Measurements from ENCODE around the gene PIK3C2G.

Gene PIK3C2G

GRCh38 chr12:18280728-18281127, 19.4 kb downstream of the PIK3C2G start:
- no peak for DNase-seq (ENCODE audit: low read depth)

- DNase-seq (ENCODE audit: low read depth), result no peak
Measured at GRCh38 chr12:18281941-18282340, 20.6 kb downstream of the PIK3C2G start.

- no peak for DNase-seq (ENCODE audit: low read depth)
Measured at GRCh38 chr12:18283831-18284230, 22.5 kb downstream of the PIK3C2G start.

GRCh38 chr12:18284386-18284785, 23.1 kb downstream of the PIK3C2G start:
- no peak for DNase-seq (ENCODE audit: low read depth)

GRCh38 chr12:18285161-18285560, 23.8 kb downstream of the PIK3C2G start:
- DNase-seq (ENCODE audit: low read depth), result no peak

GRCh38 chr12:18290386-18290785, 29.1 kb downstream of the PIK3C2G start:
- no peak for DNase-seq (ENCODE audit: low read depth)

- no peak for DNase-seq (ENCODE audit: low read depth)
Measured at GRCh38 chr12:18294889-18295288, 33.6 kb downstream of the PIK3C2G start.

GRCh38 chr12:18296201-18296908, 35.0 kb downstream of the PIK3C2G start:
- no peak for DNase-seq (ENCODE audit: low read depth)

- DNase-seq (ENCODE audit: low read depth), result no peak
Measured at GRCh38 chr12:18296909-18297280, 35.6 kb downstream of the PIK3C2G start.

GRCh38 chr12:18297902-18298301, 36.6 kb downstream of the PIK3C2G start:
- no peak for DNase-seq (ENCODE audit: low read depth)

GRCh38 chr12:18302809-18303430, 41.6 kb downstream of the PIK3C2G start:
- DNase-seq (ENCODE audit: low read depth), result no peak

GRCh38 chr12:18304609-18305008, 43.3 kb downstream of the PIK3C2G start:
- no peak for DNase-seq (ENCODE audit: low read depth)

GRCh38 chr12:18306311-18306710, 45.0 kb downstream of the PIK3C2G start:
- no peak for DNase-seq (ENCODE audit: low read depth)

GRCh38 chr12:18313306-18313705, 52.0 kb downstream of the PIK3C2G start:
- no peak for DNase-seq (ENCODE audit: low read depth)

GRCh38 chr12:18320036-18320617, 58.8 kb downstream of the PIK3C2G start:
- no peak for DNase-seq (ENCODE audit: low read depth)

- DNase-seq (ENCODE audit: low read depth), result no peak
Measured at GRCh38 chr12:18320976-18321375, 59.7 kb downstream of the PIK3C2G start.

GRCh38 chr12:18323159-18323558, 61.8 kb downstream of the PIK3C2G start:
- no peak for DNase-seq (ENCODE audit: low read depth)

- DNase-seq (ENCODE audit: low read depth), result no peak
Measured at GRCh38 chr12:18327036-18327435, 65.7 kb downstream of the PIK3C2G start.

GRCh38 chr12:18332173-18332572, 70.9 kb downstream of the PIK3C2G start:
- no peak for DNase-seq (ENCODE audit: low read depth)

GRCh38 chr12:18339633-18340032, 78.3 kb downstream of the PIK3C2G start:
- DNase-seq (ENCODE audit: low read depth), result no peak

GRCh38 chr12:18340186-18340585, 78.9 kb downstream of the PIK3C2G start:
- DNase-seq (ENCODE audit: low read depth), result no peak

GRCh38 chr12:18340786-18341185, 79.5 kb downstream of the PIK3C2G start:
- no peak for DNase-seq (ENCODE audit: low read depth)

- DNase-seq (ENCODE audit: low read depth), result no peak
Measured at GRCh38 chr12:18343708-18344107, 82.4 kb downstream of the PIK3C2G start.

Measured in activated gamma-delta T cell treated with anti-CD3 and anti-CD28 coated beads, Interleukin-2, amount 50 U/mL, for 16 hours (primary cell).